Measurements from ENCODE around the gene PFDN1.
"Not testable (repeated sequence)": the region's sequence is repeated elsewhere in the genome, so short reads cannot be mapped to it uniquely, and the experiment has no call there.

PFDN1 gene

DNA sequence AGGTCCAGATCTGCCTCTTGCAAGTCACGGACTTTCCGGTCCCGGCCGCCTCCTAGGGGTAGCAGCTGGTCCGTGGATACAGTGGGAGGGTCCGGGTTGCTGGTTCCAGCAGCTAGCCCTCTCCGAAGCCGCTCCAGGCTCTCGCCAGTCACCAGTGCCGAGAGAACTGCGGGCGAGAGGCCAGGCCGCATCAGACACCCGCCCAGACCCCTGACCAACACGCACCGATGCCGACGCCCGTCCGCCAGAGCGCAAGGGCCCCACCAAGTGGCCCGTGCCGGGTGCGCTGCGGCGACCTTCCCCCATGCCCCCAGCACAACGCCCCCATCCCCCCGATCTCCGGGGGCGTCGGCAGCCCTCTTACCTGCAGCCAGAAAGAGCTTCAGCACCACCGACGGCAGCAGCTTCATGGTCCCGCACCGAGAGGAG lies 43.0 kb upstream of the PFDN1 start:
- TF ChIP-seq, protein P1, sequence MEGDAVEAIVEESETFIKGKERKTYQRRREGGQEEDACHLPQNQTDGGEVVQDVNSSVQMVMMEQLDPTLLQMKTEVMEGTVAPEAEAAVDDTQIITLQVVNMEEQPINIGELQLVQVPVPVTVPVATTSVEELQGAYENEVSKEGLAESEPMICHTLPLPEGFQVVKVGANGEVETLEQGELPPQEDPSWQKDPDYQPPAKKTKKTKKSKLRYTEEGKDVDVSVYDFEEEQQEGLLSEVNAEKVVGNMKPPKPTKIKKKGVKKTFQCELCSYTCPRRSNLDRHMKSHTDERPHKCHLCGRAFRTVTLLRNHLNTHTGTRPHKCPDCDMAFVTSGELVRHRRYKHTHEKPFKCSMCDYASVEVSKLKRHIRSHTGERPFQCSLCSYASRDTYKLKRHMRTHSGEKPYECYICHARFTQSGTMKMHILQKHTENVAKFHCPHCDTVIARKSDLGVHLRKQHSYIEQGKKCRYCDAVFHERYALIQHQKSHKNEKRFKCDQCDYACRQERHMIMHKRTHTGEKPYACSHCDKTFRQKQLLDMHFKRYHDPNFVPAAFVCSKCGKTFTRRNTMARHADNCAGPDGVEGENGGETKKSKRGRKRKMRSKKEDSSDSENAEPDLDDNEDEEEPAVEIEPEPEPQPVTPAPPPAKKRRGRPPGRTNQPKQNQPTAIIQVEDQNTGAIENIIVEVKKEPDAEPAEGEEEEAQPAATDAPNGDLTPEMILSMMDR (IDR thresholded peaks at IDR 0.05; ENCODE audit: insufficient read depth, low read length) = peak; percentile 21
- TF ChIP-seq GABPA (IDR thresholded peaks at IDR 0.05; ENCODE audit: low read depth) = no peak
- peak in 1 of 2 experiments; percentile 30 for DNase-seq (ENCODE audit: low read depth in 1 of 2, low spot score in 1 of 2)
- Histone ChIP-seq H3K4me3 (replicated peaks; ENCODE audit: insufficient read depth, low read length) (peak overlapping the region; percentile 77), H3K27me3 (ENCODE audit: insufficient read depth, poor library complexity, severe bottlenecking) (no peaks in the 10 kb centered on the region), H3K27ac (replicated peaks) (peak overlapping the region; percentile 36)

GRCh38 chr5:140344683-140345423 lies 42.0 kb upstream of the PFDN1 start:
- H3K4me3 ChIP-seq (replicated peaks; ENCODE audit: insufficient read depth, low read length) = peak overlapping the region; percentile 77
- H3K27ac ChIP-seq (replicated peaks) = no peak overlapping the region
- H3K27me3 ChIP-seq (ENCODE audit: insufficient read depth, poor library complexity, severe bottlenecking) = no peaks in the 10 kb centered on the region
- no peak for DNase-seq (ENCODE audit: low read depth in 1 of 2, low spot score in 1 of 2)
- TF ChIP-seq, protein P1 (IDR thresholded peaks at IDR 0.05; ENCODE audit: insufficient read depth, low read length) = no peak
- TF ChIP-seq REST (IDR thresholded peaks at IDR 0.05; ENCODE audit: insufficient replicate concordance, low read depth) (no peak), POLR2AphosphoS5 (IDR thresholded peaks at IDR 0.05; ENCODE audit: low read depth) (no peak), SPI1 (IDR thresholded peaks at IDR 0.05; ENCODE audit: borderline replicate concordance, low read depth) (no peak), GABPA (IDR thresholded peaks at IDR 0.05; ENCODE audit: low read depth) (no peak)

DNA sequence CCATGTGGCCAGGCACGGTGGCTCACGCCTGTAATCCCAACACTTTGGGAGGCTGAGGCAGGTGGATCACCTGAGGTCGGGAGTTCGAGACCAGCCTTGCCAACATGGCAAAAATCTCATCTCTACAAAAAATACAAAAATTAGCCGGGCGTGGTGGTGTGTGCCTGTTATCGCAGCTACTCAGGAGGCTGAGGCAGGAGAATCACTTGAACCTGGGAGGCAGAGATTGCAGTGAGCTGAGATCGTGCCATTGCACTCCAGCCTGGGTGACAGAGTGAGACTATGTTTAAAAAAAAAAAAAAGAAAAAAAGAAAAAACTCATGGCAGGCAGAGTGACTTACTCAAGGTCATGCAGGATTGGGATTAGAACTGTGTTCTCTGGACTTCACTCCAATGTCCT lies 40.9 kb upstream of the PFDN1 start:
- H3K27me3 ChIP-seq (ENCODE audit: insufficient read depth, poor library complexity, severe bottlenecking); H3K4me3 ChIP-seq (replicated peaks; ENCODE audit: insufficient read depth, low read length); H3K27ac ChIP-seq (replicated peaks); DNase-seq (ENCODE audit: low read depth in 1 of 2, low spot score in 1 of 2): not testable (repeated sequence)

DNA sequence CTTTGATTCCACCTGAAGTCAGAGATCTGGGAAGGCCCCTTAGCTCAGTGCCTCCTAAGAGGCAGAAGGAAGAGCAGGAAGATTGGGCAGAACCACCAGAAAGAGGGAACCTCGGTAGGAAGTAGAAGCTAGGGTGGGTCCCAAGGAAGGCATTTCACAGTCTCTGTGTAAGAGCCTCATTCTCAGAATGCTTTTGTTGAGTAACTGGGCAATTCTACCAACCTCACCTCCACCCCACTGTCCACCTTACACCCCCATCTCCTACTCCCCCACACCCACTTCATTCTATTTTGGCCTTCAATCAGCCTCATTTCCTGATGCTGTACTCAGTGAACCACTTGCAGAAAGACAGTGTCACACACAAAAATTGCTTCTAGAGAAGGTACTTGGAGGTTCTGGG lies 40.0 kb upstream of the PFDN1 start:
- Histone ChIP-seq H3K27me3 (ENCODE audit: insufficient read depth, poor library complexity, severe bottlenecking) (no peaks in the 10 kb centered on the region), H3K27ac (replicated peaks) (peak overlapping the region; percentile 70), H3K4me3 (replicated peaks; ENCODE audit: insufficient read depth, low read length) (no peak overlapping the region)
- TF ChIP-seq REST (IDR thresholded peaks at IDR 0.05; ENCODE audit: insufficient replicate concordance, low read depth) (no peak), POLR2AphosphoS5 (IDR thresholded peaks at IDR 0.05; ENCODE audit: low read depth) (no peak), SPI1 (IDR thresholded peaks at IDR 0.05; ENCODE audit: borderline replicate concordance, low read depth) (no peak), GABPA (IDR thresholded peaks at IDR 0.05; ENCODE audit: low read depth) (no peak)
- TF ChIP-seq, protein P1 (IDR thresholded peaks at IDR 0.05; ENCODE audit: insufficient read depth, low read length) = no peak
- peak in 1 of 2 experiments; percentile 42 for DNase-seq (ENCODE audit: low read depth in 1 of 2, low spot score in 1 of 2)

All from HL-60 (cell line).